IMR-90 (cell line): ENCODE data around the gene HMCES. TPM values are rescaled to one million over a fixed set of nuclear protein-coding genes. Genes with fewer than 3 reads are reported as not detected.

Experiments
- ATAC-seq: fragments of 200-7000 bp; cut with Tn5 transposase; 2 replicates; pipeline ENCODE4 v1.9.1; 2020; ENCODE audit warnings: low read depth, mild to moderate bottlenecking, moderate library complexity
- BruUV-seq: library from RNA; stranded (reverse); fragments of 400-500 nt; replicated peaks from 2 replicates; lab custom pipeline; 2021; lab: Mats Ljungman, UMichigan
- CTCF ChIA-PET: fragments of 300-600 bp; formaldehyde crosslinking; extraction: SDS; loops from one replicate; lab custom pipeline; 2021; ENCODE audit warnings: antibody characterized with exemption; lab: Yijun Ruan, JAX
- POLR2A ChIA-PET: fragments of 300-600 bp; sonication (Branson Sonifier 250); formaldehyde crosslinking; loops from one replicate; lab custom pipeline; 2022; ENCODE audit warnings: antibody characterized with exemption; ENCODE audit not compliant: unreplicated experiment; lab: Charles Lee
- DNase-seq: peaks from one replicate; pipeline ENCODE4 v3.0.0; 2013
- H2AFZ ChIP-seq: replicated peaks from 2 replicates; pipeline ENCODE3; 2013; ENCODE audit warnings: low read length, mild to moderate bottlenecking; ENCODE audit not compliant: poor library complexity
- H2AK5ac ChIP-seq: 2 replicates; pipeline ENCODE4 v1.6.1; 2013; ENCODE audit warnings: low read depth, low read length, inconsistent platforms
- H2AK9ac ChIP-seq: replicated peaks from 2 replicates; pipeline ENCODE3; 2013; ENCODE audit warnings: mild to moderate bottlenecking, low read depth, low read length, moderate library complexity; ENCODE audit not compliant: poor library complexity
- H2BK120ac ChIP-seq: 2 replicates; pipeline ENCODE4 v1.6.1; 2013; ENCODE audit warnings: low read depth, low read length, inconsistent platforms
- H2BK15ac ChIP-seq: 3 replicates; pipeline ENCODE4 v1.6.1; 2013; ENCODE audit warnings: low read depth, low read length, inconsistent platforms
- H2BK20ac ChIP-seq: 2 replicates; pipeline ENCODE4 v1.6.1; 2013; ENCODE audit warnings: low read depth, mild to moderate bottlenecking, inconsistent platforms, low read length, moderate library complexity
- H2BK5ac ChIP-seq: 2 replicates; pipeline ENCODE4 v1.6.1; 2013; ENCODE audit warnings: mild to moderate bottlenecking, low read depth, low read length, inconsistent platforms; ENCODE audit not compliant: poor library complexity, severe bottlenecking
- H3K14ac ChIP-seq: replicated peaks from 2 replicates; pipeline ENCODE4 v1.6.1; 2013; ENCODE audit warnings: low read depth, low read length, inconsistent platforms
- H3K18ac ChIP-seq: 2 replicates; pipeline ENCODE4 v1.6.1; 2013; ENCODE audit warnings: low read depth, low read length, control low read depth
- H3K23ac ChIP-seq: 2 replicates; pipeline ENCODE4 v1.6.1; 2013; ENCODE audit warnings: low read depth, low read length, inconsistent platforms
- H3K27ac ChIP-seq: 2 replicates; pipeline ENCODE4 v1.5.1; 2013; ENCODE audit warnings: mild to moderate bottlenecking, control low read depth, low read length; ENCODE audit not compliant: insufficient read depth
- H3K27me3 ChIP-seq: 2 replicates; pipeline ENCODE4 v1.6.1; 2013; ENCODE audit warnings: low read length; ENCODE audit not compliant: control insufficient read depth, insufficient read depth
- H3K36me3 ChIP-seq: 2 replicates; pipeline ENCODE4 v1.6.1; 2013; ENCODE audit warnings: low read length, mixed read lengths; ENCODE audit not compliant: control insufficient read depth, insufficient read depth
- H3K4ac ChIP-seq: 2 replicates; pipeline ENCODE4 v1.6.1; 2013; ENCODE audit warnings: low read depth, low read length, inconsistent platforms
- H3K4me1 ChIP-seq: 2 replicates; pipeline ENCODE4 v1.6.1; 2013; ENCODE audit warnings: low read length, mixed read lengths; ENCODE audit not compliant: control insufficient read depth, insufficient read depth
- H3K4me2 ChIP-seq: 2 replicates; pipeline ENCODE4 v1.6.1; 2013; ENCODE audit warnings: low read depth, mild to moderate bottlenecking, control low read depth, low read length, moderate library complexity
- H3K4me3 ChIP-seq: 2 replicates; pipeline ENCODE4 v1.5.1; 2013; ENCODE audit warnings: low read depth, mild to moderate bottlenecking, control low read depth, low read length, moderate library complexity; ENCODE audit not compliant: insufficient read depth
- H3K56ac ChIP-seq: 2 replicates; pipeline ENCODE4 v1.6.1; 2013; ENCODE audit warnings: low read length, inconsistent platforms; ENCODE audit not compliant: insufficient read depth; ENCODE audit errors: extremely low read depth
- H3K79me1 ChIP-seq, 2 experiments: 2 replicates each; pipeline ENCODE4 v1.6.1; 2013; ENCODE audit warnings: low read length in 2 of 2, inconsistent platforms in 1 of 2, low read depth in 1 of 2
- H3K9ac ChIP-seq: 2 replicates; pipeline ENCODE4 v1.6.1; 2013; ENCODE audit warnings: low read depth, low read length, control low read depth
- H3K9me1 ChIP-seq: 2 replicates; pipeline ENCODE4 v1.6.1; 2013; ENCODE audit warnings: low read length, inconsistent platforms; ENCODE audit not compliant: insufficient read depth
- H3K9me3 ChIP-seq: 2 replicates; pipeline ENCODE4 v1.6.1; 2013; ENCODE audit warnings: low read length; ENCODE audit not compliant: control insufficient read depth, insufficient read depth
- H4K20me1 ChIP-seq: 2 replicates; pipeline ENCODE4 v1.6.1; 2013; ENCODE audit warnings: low read length, inconsistent platforms; ENCODE audit not compliant: insufficient read depth
- H4K5ac ChIP-seq: 2 replicates; pipeline ENCODE4 v1.6.1; 2013; ENCODE audit warnings: mild to moderate bottlenecking, low read depth, low read length, control low read depth
- H4K8ac ChIP-seq, 2 experiments: 2 replicates each; pipeline ENCODE4 v1.6.1; 2013; ENCODE audit warnings: low read depth in 2 of 2, low read length in 2 of 2, control low read depth in 1 of 2, inconsistent platforms in 1 of 2
- H4K91ac ChIP-seq: 2 replicates; pipeline ENCODE4 v1.6.1; 2013; ENCODE audit warnings: low read depth, low read length, inconsistent platforms; ENCODE audit not compliant: insufficient read depth
- MAFK ChIP-seq: IDR thresholded peaks from 2 replicates; pipeline ENCODE4 v1.6.1; 2012; ENCODE audit warnings: low read depth, low read length, improper control_type of control experiment
- POLR2A ChIP-seq: IDR thresholded peaks from 2 replicates; pipeline ENCODE4 v1.6.1; 2012; ENCODE audit warnings: mild to moderate bottlenecking, low read depth, low read length
- RFX5 ChIP-seq: IDR thresholded peaks from 2 replicates; pipeline ENCODE4 v1.8.0; 2012; ENCODE audit warnings: low read depth, mild to moderate bottlenecking, low read length, moderate library complexity
- WGBS, 2 experiments: methylation state at CpG; one replicate each; pipeline versions ENCODE4 v1.1.5 to v1.1.7; 2013; ENCODE audit warnings: missing lambda C conversion rate in 2 of 2; ENCODE audit not compliant: insufficient read length in 1 of 2; ENCODE audit errors: extremely low coverage in 2 of 2; 5-methylcytosine and 5-hydroxymethylcytosine counted together
- dilution Hi-C: fragments of 300-500 bp; cut with HindIII; formaldehyde crosslinking; loops from one replicate; pipeline ENCODE4 v1.14.3; 2018; ENCODE audit warnings: low sequenced_read_pairs; ENCODE audit not compliant: unreplicated experiment
- in situ Hi-C: fragments of 300-500 bp; cut with MboI; formaldehyde crosslinking; loops from 3 replicates; pipeline ENCODE4 v1.14.3; 2019; ENCODE audit warnings: low sequenced_read_pairs, inconsistent platforms, mixed read lengths
- intact Hi-C: fragments of 100-400 bp; cut with micrococcal nuclease; formaldehyde crosslinking; loops from 2 replicates; pipeline ENCODE4 v1.10.0; 2022
- polyA plus RNA-seq, 3 experiments: library from polyadenylated mRNA; depleted of rRNA; stranded (reverse); fragments of >200 nt; gene quantifications; 2 replicates each; pipeline ENCODE4 v1.2.3, GENCODE V29; 2012; ENCODE audit warnings: low replicate concordance in 1 of 3
- total RNA-seq: library from RNA; depleted of rRNA; stranded (reverse); fragments of >200 nt; gene quantifications from 2 replicates; pipeline ENCODE4 v1.2.3, GENCODE V29; 2012

Gene HMCES
- total and polyA plus RNA-seq, 2 of the 4 experiments (the other 2 are of a cell fraction) = 26.0 to 30.5 TPM

GRCh38 chr3:129315223-129315997 lies 36.7 kb downstream of the HMCES start (continued):
- TF ChIP-seq MAFK (no peak), POLR2A (no peak), RFX5 (no peak)

DNA sequence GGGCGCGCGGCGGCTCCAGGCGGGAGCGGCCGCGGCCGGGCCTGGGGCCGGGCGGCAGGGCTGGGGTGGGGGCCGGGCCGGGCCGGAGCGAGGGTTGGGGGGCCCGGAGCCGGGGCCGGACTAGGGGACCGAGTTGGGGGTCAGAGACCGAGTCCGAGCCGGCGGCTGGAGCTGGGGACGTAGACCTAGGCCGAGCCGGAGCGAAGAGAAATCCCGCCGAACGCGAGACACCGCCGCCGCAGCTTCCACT lies 37.3 kb downstream of the HMCES start:
- Histone ChIP-seq H3K27ac (peak overlapping the region; percentile 11; the same call in 1 of the 2 replicates), H4K8ac (no peak overlapping the region; a peak in 1 of 4 replicates), H2BK20ac (no peak overlapping the region), H3K4me1 (peaks cover 6% of the 10 kb centered on the region; the same call in 1 of the 2 replicates), H3K14ac (no peak overlapping the region), H3K18ac (no peak overlapping the region), H2AK9ac (peak overlapping the region; percentile 58), H4K20me1 (peaks cover 8% of the 10 kb centered on the region; the same call in 1 of the 2 replicates), H3K9me1 (peaks cover 24% of the 10 kb centered on the region), H4K91ac (no peak overlapping the region), H2AFZ (peak overlapping the region; percentile 91), H4K5ac (no peak overlapping the region), H3K79me1 (peaks cover 0 to 39% of the 10 kb centered on the region in 2 experiments; a peak in 3 of 4 replicates), H3K36me3 (peaks cover 4% of the 10 kb centered on the region), H2BK5ac (no peak overlapping the region), H3K56ac (no peak overlapping the region), H3K23ac (no peak overlapping the region), H3K9ac (0 out of 2 replicates have a peak overlapping the region, but pooled peaks have one; percentile 12), H3K4me2 (no peak overlapping the region), H2BK15ac (no peak overlapping the region), H2BK120ac (no peak overlapping the region), H3K4me3 (peak overlapping the region; percentile 91), H2AK5ac (no peak overlapping the region), H3K4ac (no peak overlapping the region), H3K27me3 (no peaks in the 10 kb centered on the region), H3K9me3 (no peaks in the 10 kb centered on the region)
- no peak for DNase-seq
- WGBS, 2 experiments = 0% methylated on average over 22 of the region's 34 CpGs; no CpG with 5 or more reads in 1 of the 2 experiments
- no peak for ATAC-seq
- no TSS peak for BruUV-seq
- intact Hi-C loops (loop anchor here (1.0 kb wide), 1 partner anchor 38 kb away; the partner anchor contains the start of gene HMCES), dilution Hi-C loops (no loop called here), in situ Hi-C loops (no loop called here)
- CTCF ChIA-PET = interaction anchor here (0.7 to 1.6 kb wide), 8 partner anchors 12 to 346 kb away, joined by 3 to 6 read pairs (median 4); no protein-coding TSS in a partner anchor
- TF ChIP-seq POLR2A (peak; percentile 100), MAFK (no peak)
- POLR2A ChIA-PET = no interaction called here
